Loucy (cell line): ENCODE measurements around the gene NRAS.

Source experiments
- H2AFZ ChIP-seq: fragments of 200-600 bp; sonication (generic); 2 replicates; pipeline ENCODE4 v1.6.0; 2016; ENCODE audit warnings: antibody characterized with exemption, mild to moderate bottlenecking, low read length, moderate library complexity
- H3F3A ChIP-seq: fragments of 200-600 bp; 2 replicates; pipeline ENCODE4 v1.6.0; 2016; ENCODE audit warnings: antibody characterized with exemption, low read depth, mild to moderate bottlenecking
- H3K27me3 ChIP-seq: fragments of 200-600 bp; sonication (generic); 2 replicates; pipeline ENCODE4 v1.6.1; 2014; ENCODE audit warnings: low read length, mild to moderate bottlenecking; ENCODE audit not compliant: insufficient read depth, poor library complexity, severe bottlenecking
- H3K36me3 ChIP-seq: fragments of 200-600 bp; sonication (generic); 2 replicates; pipeline ENCODE4 v1.6.1; 2016; ENCODE audit warnings: low read length; ENCODE audit not compliant: insufficient read depth
- H3K4me1 ChIP-seq: fragments of 200-600 bp; sonication (generic); 2 replicates; pipeline ENCODE4 v1.5.1; 2014; ENCODE audit warnings: low read length, mild to moderate bottlenecking; ENCODE audit not compliant: insufficient read depth, poor library complexity, severe bottlenecking
- H3K4me2 ChIP-seq: fragments of 200-600 bp; sonication (generic); 2 replicates; pipeline ENCODE4 v1.6.0; 2014; ENCODE audit warnings: antibody characterized with exemption, low read length, low read depth, mild to moderate bottlenecking; ENCODE audit not compliant: poor library complexity, severe bottlenecking
- H3K4me3 ChIP-seq: fragments of 200-600 bp; sonication (generic); 2 replicates; pipeline ENCODE4 v1.5.1; 2014; ENCODE audit warnings: low read length, mild to moderate bottlenecking, mixed read lengths; ENCODE audit not compliant: poor library complexity, severe bottlenecking
- H3K79me2 ChIP-seq: fragments of 200-600 bp; sonication (generic); 2 replicates; pipeline ENCODE4 v1.6.1; 2014; ENCODE audit warnings: low read length; ENCODE audit not compliant: insufficient read depth
- H3K9ac ChIP-seq: fragments of 200-600 bp; sonication (generic); 2 replicates; pipeline ENCODE4 v1.6.0; 2014; ENCODE audit warnings: mild to moderate bottlenecking, low read depth, low read length, moderate library complexity; ENCODE audit not compliant: poor library complexity, severe bottlenecking
- H3K9me2 ChIP-seq: fragments of 200-600 bp; sonication (generic); replicated peaks from 2 replicates; pipeline ENCODE4 v1.6.1; 2016; ENCODE audit warnings: low read depth, low read length, mixed read lengths
- H3K9me3 ChIP-seq: fragments of 200-600 bp; sonication (generic); 2 replicates; pipeline ENCODE4 v1.6.1; 2014; ENCODE audit warnings: mild to moderate bottlenecking, antibody characterized with exemption, low read length, low read depth; ENCODE audit not compliant: insufficient read depth
- H4K20me1 ChIP-seq: fragments of 200-600 bp; sonication (generic); 2 replicates; pipeline ENCODE4 v1.6.0; 2014; ENCODE audit warnings: antibody characterized with exemption, low read length, mild to moderate bottlenecking; ENCODE audit not compliant: insufficient read depth, poor library complexity, severe bottlenecking
- EZH2phosphoT487 ChIP-seq: fragments of 200-600 bp; IDR thresholded peaks from 2 replicates; pipeline ENCODE4 v1.6.1; 2018; ENCODE audit warnings: antibody characterized with exemption, mild to moderate bottlenecking, moderate library complexity, borderline replicate concordance
- TF ChIP-seq, protein P1 (sequence below): fragments of 200-600 bp; sonication (generic); conservative IDR thresholded peaks from 2 replicates; pipeline ENCODE4 v1.5.1; 2014; ENCODE audit warnings: mild to moderate bottlenecking, antibody characterized with exemption, low read length

NRAS gene

GRCh38 chr1:114723457-114723856, 6.9 kb upstream of the NRAS start:
- Histone ChIP-seq H3F3A (no peaks in the 10 kb centered on the region; the same call in 1 of the 2 replicates), H3K4me1 (no peaks in the 10 kb centered on the region), H3K36me3 (peaks cover 98% of the 10 kb centered on the region), H3K9me3 (no peaks in the 10 kb centered on the region), H3K4me3 (no peak overlapping the region), H3K9ac (no peak overlapping the region), H3K27me3 (no peaks in the 10 kb centered on the region), H3K4me2 (no peak overlapping the region), H4K20me1 (peaks cover 7% of the 10 kb centered on the region), H3K9me2 (no peaks in the 10 kb centered on the region), H3K79me2 (no peaks in the 10 kb centered on the region; the same call in 1 of the 2 replicates), H2AFZ (no peak overlapping the region)
- TF ChIP-seq, protein P1, sequence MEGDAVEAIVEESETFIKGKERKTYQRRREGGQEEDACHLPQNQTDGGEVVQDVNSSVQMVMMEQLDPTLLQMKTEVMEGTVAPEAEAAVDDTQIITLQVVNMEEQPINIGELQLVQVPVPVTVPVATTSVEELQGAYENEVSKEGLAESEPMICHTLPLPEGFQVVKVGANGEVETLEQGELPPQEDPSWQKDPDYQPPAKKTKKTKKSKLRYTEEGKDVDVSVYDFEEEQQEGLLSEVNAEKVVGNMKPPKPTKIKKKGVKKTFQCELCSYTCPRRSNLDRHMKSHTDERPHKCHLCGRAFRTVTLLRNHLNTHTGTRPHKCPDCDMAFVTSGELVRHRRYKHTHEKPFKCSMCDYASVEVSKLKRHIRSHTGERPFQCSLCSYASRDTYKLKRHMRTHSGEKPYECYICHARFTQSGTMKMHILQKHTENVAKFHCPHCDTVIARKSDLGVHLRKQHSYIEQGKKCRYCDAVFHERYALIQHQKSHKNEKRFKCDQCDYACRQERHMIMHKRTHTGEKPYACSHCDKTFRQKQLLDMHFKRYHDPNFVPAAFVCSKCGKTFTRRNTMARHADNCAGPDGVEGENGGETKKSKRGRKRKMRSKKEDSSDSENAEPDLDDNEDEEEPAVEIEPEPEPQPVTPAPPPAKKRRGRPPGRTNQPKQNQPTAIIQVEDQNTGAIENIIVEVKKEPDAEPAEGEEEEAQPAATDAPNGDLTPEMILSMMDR = no peak
- TF ChIP-seq EZH2phosphoT487 = no peak

DNA sequence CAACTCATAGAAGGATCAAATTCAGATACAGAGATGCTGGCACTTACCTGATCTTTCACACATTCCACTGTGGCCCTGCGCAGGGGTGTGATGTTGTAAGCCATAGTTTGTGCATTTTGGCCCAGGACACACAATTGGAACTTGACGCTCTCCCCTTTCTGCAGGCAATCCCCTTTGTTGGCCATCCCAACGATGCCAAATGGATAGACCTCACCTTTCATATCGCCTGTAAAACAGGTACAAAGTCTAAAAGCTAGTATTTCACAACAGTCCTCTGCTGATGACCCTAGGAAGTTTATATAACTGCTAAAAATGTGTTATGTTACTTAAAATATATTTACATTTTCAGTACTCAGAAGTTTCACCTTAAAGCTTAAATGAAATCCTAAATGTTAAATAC, 3.9 kb upstream of the NRAS start:
- no peaks in the 10 kb centered on the region for H3K27me3 ChIP-seq
- no peak for TF ChIP-seq EZH2phosphoT487
- TF ChIP-seq, protein P1 = no peak
- H3K4me3 ChIP-seq = no peak overlapping the region
- peaks cover 5% of the 10 kb centered on the region for H4K20me1 ChIP-seq
- no peaks in the 10 kb centered on the region for H3K9me3 ChIP-seq
- peaks cover 10% of the 10 kb centered on the region for H3F3A ChIP-seq
- H3K36me3 ChIP-seq = peaks cover 86% of the 10 kb centered on the region
- H3K4me1 ChIP-seq = peaks cover 4% of the 10 kb centered on the region
- H2AFZ ChIP-seq = no peak overlapping the region
- H3K4me2 ChIP-seq = no peak overlapping the region
- H3K79me2 ChIP-seq = peaks cover 11% of the 10 kb centered on the region
- H3K9me2 ChIP-seq = no peaks in the 10 kb centered on the region
- H3K9ac ChIP-seq = no peak overlapping the region

DNA sequence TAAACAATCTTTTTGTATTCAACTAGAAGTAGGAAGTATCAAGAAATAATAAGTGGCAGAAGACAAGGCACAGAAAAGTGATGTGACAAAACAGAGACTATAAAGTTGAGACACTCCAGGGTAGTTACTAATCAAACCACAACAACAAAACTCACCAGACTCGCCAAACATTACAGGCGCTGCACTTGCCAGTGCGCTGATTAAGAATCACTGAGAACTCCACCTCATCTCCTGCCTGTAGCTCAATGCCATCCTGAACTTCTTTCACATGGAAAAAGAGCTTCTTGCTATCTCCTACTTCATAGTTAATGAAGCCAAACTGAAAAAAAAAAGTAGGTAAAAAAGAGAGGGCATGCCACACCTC, 2.8 kb upstream of the NRAS start:
- Histone ChIP-seq H3K9me3 (no peaks in the 10 kb centered on the region), H3K4me2 (no peak overlapping the region), H2AFZ (no peak overlapping the region), H3K4me3 (no peak overlapping the region), H3K9ac (no peak overlapping the region), H3K27me3 (no peaks in the 10 kb centered on the region), H3K36me3 (peaks cover 75% of the 10 kb centered on the region), H3K9me2 (no peaks in the 10 kb centered on the region), H3F3A (peaks cover 10% of the 10 kb centered on the region), H4K20me1 (peaks cover 9% of the 10 kb centered on the region), H3K4me1 (peaks cover 8% of the 10 kb centered on the region), H3K79me2 (peaks cover 22% of the 10 kb centered on the region)
- no peak for TF ChIP-seq EZH2phosphoT487
- TF ChIP-seq, protein P1 = no peak
